GM12878 (cell line): ENCODE results near the gene SEPTIN6. TPM values are rescaled to one million over a fixed set of nuclear protein-coding genes. Genes with fewer than 3 reads are reported as not detected.

ENCODE experiments used
- ATAC-seq: fragments of 200-7000 bp; cut with Tn5 transposase; 3 replicates; pipeline ENCODE4 v1.9.1; 2020; ENCODE audit warnings: mild to moderate bottlenecking, moderate library complexity
- BruUV-seq: library from RNA; stranded (reverse); fragments of 400-500 nt; replicated peaks from 2 replicates; lab custom pipeline; 2021; lab: Mats Ljungman, UMichigan
- CTCF ChIA-PET: fragments of 300-600 bp; sonication (Branson Sonifier 250); formaldehyde crosslinking; extraction: SDS; loops from one replicate; lab custom pipeline; 2021; ENCODE audit warnings: inconsistent platforms; lab: Yijun Ruan, JAX
- POLR2A ChIA-PET: fragments of 350-600 bp; formaldehyde crosslinking; extraction: SDS; loops from one replicate; lab custom pipeline; 2021; ENCODE audit warnings: inconsistent platforms; lab: Charles Lee
- RAD21 ChIA-PET: fragments of 300-600 bp; sonication (Branson Sonifier 250); formaldehyde crosslinking; loops from one replicate; lab custom pipeline; 2023; ENCODE audit warnings: antibody characterized with exemption; ENCODE audit not compliant: unreplicated experiment; lab: Charles Lee
- SMC1A ChIA-PET: fragments of 300-600 bp; sonication (Branson Sonifier 250); formaldehyde crosslinking; loops from one replicate; lab custom pipeline; 2023; ENCODE audit not compliant: unreplicated experiment, uncharacterized antibody; lab: Charles Lee
- DNase-seq: peaks from one replicate; pipeline ENCODE4 v3.0.0-alpha.2; 2011; ENCODE audit warnings: low read depth, low spot score
- FAIRE-seq: peaks from 3 replicates; lab custom pipeline; 2011; peaks lifted over from hg19 to GRCh38; lab: Jason Lieb, UNC
- H2AFZ ChIP-seq: 2 replicates; pipeline ENCODE4 v1.6.0; 2011; ENCODE audit warnings: low read depth, low read length, control low read depth; ENCODE audit not compliant: control insufficient read depth
- H3K27ac ChIP-seq: 2 replicates; pipeline ENCODE4 v1.5.1; 2011; ENCODE audit warnings: control low read depth; ENCODE audit not compliant: control insufficient read depth, insufficient read depth
- H3K27me3 ChIP-seq, 2 experiments: replicated peaks in 1 of 2; 2 replicates each; pipeline versions ENCODE4 v1.6.0 to v1.6.1; 2011; ENCODE audit warnings: low read length in 1 of 2; ENCODE audit not compliant: control insufficient read depth in 2 of 2, insufficient read depth in 2 of 2
- H3K36me3 ChIP-seq, 2 experiments: 2 replicates each; pipeline ENCODE4 v1.5.1; 2011; ENCODE audit warnings: low read length in 1 of 2; ENCODE audit not compliant: control insufficient read depth in 2 of 2, insufficient read depth in 2 of 2
- H3K4me1 ChIP-seq: 2 replicates; pipeline ENCODE4 v1.6.1; 2011; ENCODE audit warnings: mild to moderate bottlenecking, low read length, moderate library complexity, mixed read lengths; ENCODE audit not compliant: control insufficient read depth, insufficient read depth
- H3K4me2 ChIP-seq: 2 replicates; pipeline ENCODE4 v1.6.0; 2011; ENCODE audit warnings: control low read depth; ENCODE audit not compliant: control insufficient read depth, insufficient read depth
- H3K4me3 ChIP-seq: fragments of 200-600 bp; sonication (generic); 2 replicates; pipeline ENCODE4 v1.5.1; 2016
- H3K79me2 ChIP-seq: 2 replicates; pipeline ENCODE4 v1.6.0; 2011; ENCODE audit warnings: low read length; ENCODE audit not compliant: control insufficient read depth, insufficient read depth
- H3K9ac ChIP-seq: 2 replicates; pipeline ENCODE4 v1.8.0; 2011; ENCODE audit warnings: low read length, control low read depth, mixed read lengths; ENCODE audit not compliant: control insufficient read depth, insufficient read depth
- H3K9me3 ChIP-seq: replicated peaks from 3 replicates; pipeline ENCODE4 v1.5.1; 2011; ENCODE audit warnings: mild to moderate bottlenecking, low read length; ENCODE audit not compliant: control insufficient read depth, insufficient read depth
- H4K20me1 ChIP-seq: 2 replicates; pipeline ENCODE4 v1.6.0; 2011; ENCODE audit not compliant: control insufficient read depth, insufficient read depth
- ASH2L ChIP-seq: fragments of 300-600, 200-600 bp; sonication (generic); IDR thresholded peaks from 2 replicates; pipeline ENCODE4 v1.6.1; 2017; ENCODE audit warnings: low read depth, mild to moderate bottlenecking, borderline replicate concordance
- BCL11A ChIP-seq: IDR thresholded peaks from 2 replicates; pipeline ENCODE4 v1.6.1; 2011; ENCODE audit warnings: low read depth, low read length
- CREB1 ChIP-seq: IDR thresholded peaks from 2 replicates; pipeline ENCODE4 v1.6.1; 2012; ENCODE audit warnings: low read depth, mild to moderate bottlenecking, inconsistent platforms
- CREM ChIP-seq: IDR thresholded peaks from 2 replicates; pipeline ENCODE4 v1.6.1; 2014; ENCODE audit warnings: antibody characterized with exemption, low read depth
- EGR1 ChIP-seq, 2 experiments: IDR thresholded peaks; 1 replicate in 1 of 2; 2 replicates in 1 of 2; pipeline ENCODE4 v1.6.1; 2011 to 2012; ENCODE audit warnings: low read depth in 2 of 2, low read length in 2 of 2, borderline replicate concordance in 1 of 2, mild to moderate bottlenecking in 1 of 2, moderate library complexity in 1 of 2
- IKZF1 ChIP-seq: fragments of 450-650 bp; conservative IDR thresholded peaks from 2 replicates; pipeline ENCODE4 v1.6.1; 2017; ENCODE audit warnings: antibody characterized with exemption, mild to moderate bottlenecking
- IKZF2 ChIP-seq, 2 experiments: fragments of 450-650 bp; IDR thresholded peaks; 2 replicates each; pipeline ENCODE4 v1.6.1; 2017; ENCODE audit warnings: mild to moderate bottlenecking in 2 of 2, moderate library complexity in 2 of 2
- JUNB ChIP-seq: IDR thresholded peaks from 2 replicates; pipeline ENCODE4 v1.6.1; 2016; ENCODE audit warnings: antibody characterized with exemption, mild to moderate bottlenecking
- LARP7 ChIP-seq: fragments of 450-650 bp; IDR thresholded peaks from 2 replicates; pipeline ENCODE4 v1.6.1; 2017; ENCODE audit warnings: mild to moderate bottlenecking
- MAX ChIP-seq: IDR thresholded peaks from 2 replicates; pipeline ENCODE4 v1.6.1; 2012; ENCODE audit warnings: low read depth, low read length, improper control_type of control experiment
- NFYB ChIP-seq: IDR thresholded peaks from 2 replicates; pipeline ENCODE4 v1.6.1; 2011; ENCODE audit warnings: low read depth, mild to moderate bottlenecking, low read length, improper control_type of control experiment, moderate library complexity; ENCODE audit not compliant: insufficient read depth
- POLR2AphosphoS5 ChIP-seq: IDR thresholded peaks from 2 replicates; pipeline ENCODE4 v1.6.1; 2011; ENCODE audit warnings: mild to moderate bottlenecking, low read length, inconsistent platforms
- RUNX3 ChIP-seq: IDR thresholded peaks from 2 replicates; pipeline ENCODE4 v1.6.1; 2012; ENCODE audit warnings: low read length, inconsistent platforms
- TCF12 ChIP-seq: IDR thresholded peaks from 2 replicates; pipeline ENCODE4 v1.6.1; 2011; ENCODE audit warnings: low read depth, mild to moderate bottlenecking, low read length
- YBX1 ChIP-seq: fragments of 450-650 bp; IDR thresholded peaks from 2 replicates; pipeline ENCODE4 v1.6.1; 2016; ENCODE audit warnings: antibody characterized with exemption
- ZBTB33 ChIP-seq: fragments of 450-650 bp; IDR thresholded peaks from 2 replicates; pipeline ENCODE4 v1.6.1; 2017; ENCODE audit warnings: mild to moderate bottlenecking
- ZBTB4 ChIP-seq: fragments of 450-650 bp; formaldehyde crosslinking; IDR thresholded peaks from 2 replicates; pipeline ENCODE4 v1.4.0; 2022; ENCODE audit warnings: mild to moderate bottlenecking, moderate library complexity
- WGBS: methylation state at CpG from one replicate; pipeline ENCODE4 v1.1.6; 2016; ENCODE audit warnings: low lambda C conversion rate; ENCODE audit not compliant: insufficient replicate concordance, insufficient coverage; ENCODE audit errors: missing lambda C conversion rate; 5-methylcytosine and 5-hydroxymethylcytosine counted together
- in situ Hi-C: fragments of 300-500 bp; cut with MboI; formaldehyde crosslinking; loops from 9 replicates; pipeline ENCODE4 v1.14.3; 2018; ENCODE audit warnings: mixed read lengths
- intact Hi-C: fragments of 100-400 bp; cut with micrococcal nuclease; formaldehyde crosslinking; loops from one replicate; pipeline ENCODE4 v1.14.2; 2022; ENCODE audit not compliant: unreplicated experiment
- polyA plus RNA-seq, 11 experiments: library from polyadenylated mRNA; depleted of rRNA in 4 of 11; unstranded in 6 of 11; stranded (reverse) in 5 of 11; fragments of >200 nt; fragmentation: Nextera tagmentation in 4 of 11; fragmentation: Illumina TruSeq in 1 of 11; extraction: Ambion mirVana in 4 of 11; extraction: Trizol in 1 of 11; gene quantifications; 1 replicate in 1 of 11; 2 replicates in 10 of 11; pipeline versions ENCODE4 v1.2.1 to v1.2.3, GENCODE V29; 2011 to 2016; ENCODE audit warnings: inconsistent platforms in 2 of 11, missing spikeins in 2 of 11, low read depth in 1 of 11
- total RNA-seq, 4 experiments: library from RNA; depleted of rRNA in 3 of 4; stranded (reverse); fragments of >200 nt in 3 of 4; fragmentation: Illumina TruSeq in 1 of 4; extraction: Trizol in 1 of 4; gene quantifications; 2 replicates each; pipeline versions ENCODE4 v1.2.1 to v1.2.3, GENCODE V29; 2013 to 2021
- TF ChIP-seq, protein P1 (sequence below): fragments of 450-650 bp; IDR thresholded peaks from 2 replicates; pipeline ENCODE4 v1.6.1; 2017; ENCODE audit warnings: low read depth, mild to moderate bottlenecking, moderate library complexity

SEPTIN6 gene
- total and polyA plus RNA-seq, 10 of the 15 experiments (the other 5 are each of a cell fraction or from before 2014, with no cell fraction given) = 37.2 to 353 (median 154) TPM

- TF ChIP-seq ZBTB4 (CRISPR knock-in tag) = no peak
- TF ChIP-seq ASH2L = no peak
- TF ChIP-seq LARP7 = no peak
- TF ChIP-seq YBX1 = no peak
- no peak for TF ChIP-seq MAX
These were observed 16.0 kb upstream of the SEPTIN6 start (continued) for GRCh38 chrX:119708936-119709335.

GRCh38 chrX:119706616-119707015, 13.6 kb upstream of the SEPTIN6 start:
- ChIA-PET POLR2A (interaction anchor here (0.6 to 0.8 kb wide), 2 partner anchors 11 to 54 kb away, joined by 3 to 5 read pairs; no protein-coding TSS in a partner anchor), RAD21 (interaction anchor here (1.2 to 3.8 kb wide), 2 partner anchors 10 to 21 kb away, joined by 3 to 10 read pairs; no protein-coding TSS in a partner anchor), CTCF (interaction anchor here (1.3 to 3.8 kb wide), 5 partner anchors 8 to 97 kb away, joined by 4 to 16 read pairs (median 5); no protein-coding TSS in a partner anchor), SMC1A (interaction anchor here (1.8 to 4.0 kb wide), 2 partner anchors 20 to 23 kb away, joined by 9 to 17 read pairs; no protein-coding TSS in a partner anchor)
- Histone ChIP-seq H3K4me2 (no peak overlapping the region), H3K27me3 (no peaks in the 10 kb centered on the region), H3K9me3 (no peaks in the 10 kb centered on the region), H3K9ac (no peak overlapping the region), H3K79me2 (no peaks in the 10 kb centered on the region), H4K20me1 (no peaks in the 10 kb centered on the region), H3K36me3 (no peaks in the 10 kb centered on the region), H2AFZ (no peak overlapping the region; the same call in 1 of the 2 replicates), H3K4me1 (peaks cover 2% of the 10 kb centered on the region; the same call in 1 of the 2 replicates), H3K4me3 (no peak overlapping the region), H3K27ac (no peak overlapping the region)
- intact Hi-C loops (no loop called here), in situ Hi-C loops (no loop called here)
- BruUV-seq = no TSS peak
- WGBS = 11% methylated on average over 5 of the region's 5 CpGs
- FAIRE-seq = peak; percentile 66
- peak; percentile 95 for ATAC-seq
- no peak for DNase-seq
- TF ChIP-seq CREB1 (peak; percentile 66), EGR1 (IDR thresholded peaks at IDR 0.05; ENCODE audit: borderline replicate concordance in 1 of 2, low read depth in 2 of 2, low read length in 2 of 2) (no peak), RUNX3 (no peak), POLR2AphosphoS5 (no peak), JUNB (peak; percentile 90), IKZF1 (peak; percentile 37; the same call in 1 of the 2 replicates), TCF12 (no peak), CREM (peak; percentile 74), BCL11A (no peak), IKZF2 (IDR thresholded peaks at IDR 0.05) (peak; percentile 67 to 74; a peak in 3 of 4 replicates), ZBTB33 (no peak), NFYB (no peak)
- TF ChIP-seq, protein P1, sequence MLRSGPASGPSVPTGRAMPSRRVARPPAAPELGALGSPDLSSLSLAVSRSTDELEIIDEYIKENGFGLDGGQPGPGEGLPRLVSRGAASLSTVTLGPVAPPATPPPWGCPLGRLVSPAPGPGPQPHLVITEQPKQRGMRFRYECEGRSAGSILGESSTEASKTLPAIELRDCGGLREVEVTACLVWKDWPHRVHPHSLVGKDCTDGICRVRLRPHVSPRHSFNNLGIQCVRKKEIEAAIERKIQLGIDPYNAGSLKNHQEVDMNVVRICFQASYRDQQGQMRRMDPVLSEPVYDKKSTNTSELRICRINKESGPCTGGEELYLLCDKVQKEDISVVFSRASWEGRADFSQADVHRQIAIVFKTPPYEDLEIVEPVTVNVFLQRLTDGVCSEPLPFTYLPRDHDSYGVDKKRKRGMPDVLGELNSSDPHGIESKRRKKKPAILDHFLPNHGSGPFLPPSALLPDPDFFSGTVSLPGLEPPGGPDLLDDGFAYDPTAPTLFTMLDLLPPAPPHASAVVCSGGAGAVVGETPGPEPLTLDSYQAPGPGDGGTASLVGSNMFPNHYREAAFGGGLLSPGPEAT = 0 out of 2 replicates have a peak, but pooled peaks have one; percentile 28
